ENCODE data around the gene NEK3. TPM values are rescaled to one million over a fixed set of nuclear protein-coding genes. Genes with fewer than 3 reads are reported as not detected.
A peak's percentile ranks its signal among the peaks of the same experiment; 100 is the strongest.
"Not testable (repeated sequence)": the region's sequence is repeated elsewhere in the genome, so short reads cannot be mapped to it uniquely, and the experiment has no call there.

NEK3 gene
- total RNA-seq, 1 experiment from 2014 or later = 12.6 TPM

DNA sequence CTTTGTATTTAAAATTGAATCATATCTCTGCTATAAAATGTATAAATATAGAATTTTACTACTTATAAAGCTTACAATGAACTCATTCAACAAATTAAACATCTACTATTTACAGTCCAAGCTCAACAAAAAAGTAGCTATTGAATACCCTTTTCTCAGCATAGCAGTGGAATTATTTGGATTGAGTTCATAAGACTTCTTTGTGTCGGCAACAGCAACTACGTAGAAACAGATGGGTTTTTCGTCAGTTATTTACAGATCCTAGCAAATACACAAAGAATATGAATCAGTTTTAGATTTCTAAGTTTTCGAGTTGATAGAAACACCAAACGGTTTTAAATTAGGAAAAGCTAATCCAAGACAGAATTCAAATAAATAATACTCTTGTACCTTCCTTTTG is 10.4 kb upstream of the NEK3 start:
- DNase-seq (ENCODE audit: low read depth) = no peak

GRCh38 chr13:52165411-52165810 is 6.0 kb upstream of the NEK3 start:
- no peak for DNase-seq (ENCODE audit: low read depth)

GRCh38 chr13:52164989-52165388 is 5.6 kb upstream of the NEK3 start:
- DNase-seq (ENCODE audit: low read depth) = no peak

- not testable (repeated sequence) for DNase-seq (ENCODE audit: low read depth)
Observed at GRCh38 chr13:52163878-52164277, 4.5 kb upstream of the NEK3 start.

GRCh38 chr13:52162279-52163101 is 3.1 kb upstream of the NEK3 start:
- DNase-seq (ENCODE audit: low read depth) = peak; percentile 80

DNA sequence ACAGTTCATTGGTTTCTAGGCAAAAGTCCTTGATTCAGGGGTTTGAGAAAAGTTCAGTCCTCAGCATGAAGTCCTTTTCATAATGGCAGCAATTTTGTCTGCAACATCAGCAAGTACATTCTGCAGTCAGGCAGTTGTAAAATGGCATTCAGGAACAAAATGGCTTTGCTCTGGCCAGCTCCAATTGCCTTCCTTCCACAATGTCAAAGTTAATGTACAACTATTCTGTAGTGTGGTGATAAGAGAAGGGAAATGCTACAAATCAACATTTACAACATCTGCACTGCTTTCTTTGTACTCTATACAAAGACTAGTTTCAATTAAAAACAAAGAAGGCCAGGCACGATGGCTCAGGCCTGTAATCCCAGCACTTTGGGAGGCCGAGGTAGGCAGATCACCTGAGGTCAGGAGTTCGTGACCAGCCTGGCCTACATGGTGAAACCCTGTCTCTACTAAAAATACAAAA is 1.8 kb upstream of the NEK3 start:
- no peak for DNase-seq (ENCODE audit: low read depth)

DNA sequence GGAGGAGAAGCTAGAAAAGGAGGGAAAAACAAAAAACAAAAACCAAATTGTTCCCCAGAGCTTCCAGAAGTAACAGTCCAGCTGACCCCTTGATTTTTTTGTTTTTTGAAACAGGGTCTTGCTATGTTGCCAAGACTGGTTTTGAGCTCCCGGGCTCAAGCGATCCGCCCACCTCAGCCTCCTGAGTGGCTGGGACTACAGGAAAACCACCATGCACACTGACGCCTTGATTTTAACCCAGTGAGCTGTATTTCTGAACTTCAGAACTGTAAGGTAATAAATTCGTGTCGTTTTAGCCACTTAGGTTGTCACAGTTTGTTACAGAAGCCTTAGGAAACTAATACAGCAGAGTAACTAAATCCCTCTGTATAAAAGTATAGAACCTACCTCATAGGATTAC is 1.1 kb upstream of the NEK3 start:
- DNase-seq (ENCODE audit: low read depth) = no peak

GRCh38 chr13:52160053-52160452 is 656 bp upstream of the NEK3 start:
- no peak for DNase-seq (ENCODE audit: low read depth)

DNA sequence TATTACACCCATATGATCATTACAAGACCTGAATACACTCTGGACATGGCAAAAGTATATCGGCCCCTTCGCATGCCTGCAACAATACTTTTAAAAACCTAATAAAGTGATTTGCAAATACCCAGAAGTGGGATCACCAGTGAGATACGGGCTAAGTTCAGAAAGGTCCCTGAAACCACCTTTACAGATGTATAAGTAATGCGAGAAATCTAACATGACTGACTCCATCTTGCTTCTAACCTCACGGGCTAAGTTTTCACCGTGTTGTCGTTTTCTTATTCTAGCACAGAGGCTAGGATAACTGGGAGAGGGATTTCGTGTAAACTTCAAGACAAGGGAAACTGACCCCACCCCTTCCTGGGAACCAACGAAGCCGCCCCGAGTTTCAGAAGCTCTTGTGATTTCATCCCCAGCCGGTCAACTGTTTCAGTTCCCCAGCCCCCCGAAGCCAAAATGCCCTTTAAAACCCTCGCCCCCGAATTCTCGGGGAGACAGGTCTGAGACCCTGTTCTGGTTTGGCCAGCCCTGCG is 703 bp downstream of the NEK3 start:
- peak; percentile 43 for DNase-seq (ENCODE audit: low read depth)

DNA sequence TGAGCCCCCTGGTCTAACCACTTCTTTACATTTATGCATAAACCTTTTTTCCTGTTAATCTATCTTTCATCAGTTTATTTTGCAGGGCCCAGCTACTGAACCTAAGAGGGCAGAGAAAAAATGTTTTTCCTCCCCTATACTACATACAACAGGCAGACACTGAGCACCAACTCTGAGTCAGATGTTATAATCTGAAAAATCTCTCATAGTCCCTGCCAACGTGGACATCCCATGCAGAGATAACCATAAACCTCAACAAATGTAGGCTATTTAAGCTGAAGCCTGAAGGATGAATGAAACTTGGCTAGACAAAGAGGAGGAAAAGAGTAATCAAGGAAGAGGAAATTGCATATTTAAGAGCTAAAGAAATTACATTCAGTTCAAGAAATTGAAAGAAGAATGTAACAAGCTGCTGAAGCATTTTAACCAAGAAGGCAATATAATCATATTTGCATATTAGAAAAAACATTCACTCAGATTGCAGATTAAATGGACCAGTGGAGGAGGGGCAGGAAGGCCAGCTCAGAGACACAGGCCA is 2.6 kb downstream of the NEK3 start:
- DNase-seq (ENCODE audit: low read depth) = no peak

DNA sequence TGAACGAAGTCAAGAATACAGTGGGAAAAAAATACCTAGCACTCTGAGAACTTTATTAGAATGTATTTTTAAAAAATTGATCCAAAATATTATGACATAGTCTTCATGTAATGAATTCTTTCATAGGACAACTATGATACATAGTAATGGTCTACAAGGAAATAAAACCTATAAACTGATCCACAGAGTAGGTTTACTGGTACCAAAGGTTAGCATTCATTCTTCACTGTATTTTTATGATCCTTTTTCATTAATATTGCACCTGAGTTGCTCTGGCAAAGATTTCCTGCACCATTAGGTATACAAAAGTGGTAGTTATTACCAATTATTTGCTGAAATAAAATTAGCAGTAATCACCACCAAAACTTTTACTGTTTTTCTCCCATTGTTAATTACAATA is 4.2 kb downstream of the NEK3 start:
- DNase-seq (ENCODE audit: low read depth) = no peak

DNA sequence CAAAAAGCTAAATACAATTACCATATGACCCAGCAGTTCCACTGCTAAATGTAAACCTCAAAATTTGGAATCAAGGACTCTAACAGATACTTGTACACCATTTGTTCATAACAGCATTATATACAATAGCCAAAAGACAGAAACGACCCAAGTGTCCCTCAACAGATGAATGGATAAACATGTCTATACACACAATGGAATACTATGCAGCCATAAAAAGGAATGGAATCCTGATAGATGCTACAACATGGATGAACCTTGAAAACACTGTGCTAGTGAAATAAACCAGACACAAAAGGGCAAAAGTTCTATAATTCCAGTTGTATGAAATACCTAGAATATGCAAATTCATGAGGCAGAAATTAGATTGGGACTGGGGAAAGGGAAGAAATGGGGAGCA is 12.2 kb downstream of the NEK3 start:
- no peak for DNase-seq (ENCODE audit: low read depth)

DNA sequence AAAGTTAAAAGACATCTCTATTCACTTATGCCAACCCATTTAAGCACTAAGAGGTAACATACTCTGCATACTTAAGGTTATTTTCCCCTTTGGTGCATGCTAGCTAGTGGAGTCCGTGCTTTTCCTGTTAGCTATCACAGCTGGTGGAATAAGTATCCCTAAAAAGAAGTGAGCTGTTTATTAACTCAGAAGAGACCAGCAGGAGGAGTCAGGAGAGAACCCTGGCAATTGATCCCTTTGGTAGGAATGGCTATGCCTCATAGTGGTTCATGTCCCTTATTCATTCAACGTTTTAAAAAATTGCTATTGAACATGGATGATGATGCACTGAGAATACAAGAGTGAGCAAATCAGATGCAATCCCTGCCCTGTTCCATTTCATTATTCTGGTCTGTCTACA is 18.1 kb downstream of the NEK3 start:
- no peak for DNase-seq (ENCODE audit: low read depth)

- DNase-seq (ENCODE audit: low read depth) = no peak
Observed at GRCh38 chr13:52137489-52137888, 21.9 kb downstream of the NEK3 start.

DNA sequence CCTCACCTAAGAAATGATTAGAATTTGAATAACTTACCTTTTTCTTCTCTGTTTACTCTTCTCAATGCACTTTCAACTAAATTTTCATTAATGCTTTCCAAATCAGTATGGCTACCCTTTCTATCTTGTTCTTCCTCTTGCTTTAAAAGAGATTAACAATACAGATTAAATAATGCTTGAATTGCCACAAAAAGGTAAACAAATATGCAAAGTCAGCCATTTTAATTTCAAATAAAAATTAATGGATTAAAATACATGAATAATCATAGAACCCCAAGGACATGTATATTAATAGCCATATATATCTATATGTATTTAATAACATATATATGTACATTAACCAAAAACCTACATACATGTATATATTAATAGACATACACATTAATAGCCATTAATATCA is 22.6 kb downstream of the NEK3 start:
- DNase-seq (ENCODE audit: low read depth) = no peak

DNA sequence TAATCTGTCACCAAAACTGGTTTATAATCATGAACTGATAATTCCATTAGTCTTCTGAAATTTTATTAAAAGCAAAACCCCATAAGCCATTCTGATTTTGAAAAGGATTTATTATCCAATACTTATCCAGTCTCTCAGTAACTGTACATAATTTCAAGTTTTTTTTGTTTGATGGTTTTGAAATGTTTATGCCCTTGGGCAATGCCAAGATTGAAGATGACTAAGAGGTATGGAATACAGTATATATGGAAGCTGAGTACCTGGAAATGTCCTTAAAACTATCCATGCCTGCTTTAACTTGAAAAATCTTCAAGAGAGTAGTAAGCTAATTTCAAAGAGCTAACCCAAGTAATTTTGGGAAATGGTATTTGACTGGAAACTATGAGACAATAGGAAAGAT is 28.8 kb downstream of the NEK3 start:
- peak; percentile 7 for DNase-seq (ENCODE audit: low read depth)

- peak; percentile 43 for DNase-seq (ENCODE audit: low read depth)
Observed at GRCh38 chr13:52128714-52129700, 30.4 kb downstream of the NEK3 start, which contains the start of gene NEK5. Gene NEK5, minus strand, starts transcription at chr13:52129073. Its CDS starts 1,591 bp downstream, at chr13:52127482.

- peak; percentile 52 for DNase-seq (ENCODE audit: low read depth)
Observed at GRCh38 chr13:52127783-52128702, 31.4 kb downstream of the NEK3 start.

GRCh38 chr13:52127378-52127777 is 32.0 kb downstream of the NEK3 start:
- DNase-seq (ENCODE audit: low read depth) = no peak

GRCh38 chr13:52125547-52125946 is 33.9 kb downstream of the NEK3 start:
- no peak for DNase-seq (ENCODE audit: low read depth)

GRCh38 chr13:52118595-52118994 is 40.8 kb downstream of the NEK3 start:
- no peak for DNase-seq (ENCODE audit: low read depth)
